ENCODE results near the gene TMEM178B. TPM values are rescaled to one million over a fixed set of nuclear protein-coding genes. Genes with fewer than 3 reads are reported as not detected.

The TMEM178B gene
- total RNA-seq, 1 experiment from 2014 or later = 0.39 TPM

- Histone ChIP-seq H3K9me3 (ENCODE audit: control insufficient read depth, insufficient read depth, low read depth, low read length) (no peaks in the 10 kb centered on the region), H3K4me3 (ENCODE audit: low read depth in 2 of 2, low read length in 2 of 2) (no peak overlapping the region), H3K36me3 (ENCODE audit: control insufficient read depth, insufficient read depth, low read length) (no peaks in the 10 kb centered on the region), H3K27ac (ENCODE audit: low read length) (no peak overlapping the region), H3K27me3 (ENCODE audit: control insufficient read depth, insufficient read depth, low read length) (no peaks in the 10 kb centered on the region), H3K4me1 (ENCODE audit: control insufficient read depth, insufficient read depth, low read length) (no peaks in the 10 kb centered on the region)
- no peak for ATAC-seq
- no TSS peak for BruUV-seq (replicated peaks)
- no peak for TF ChIP-seq CTCF (IDR thresholded peaks at IDR 0.05)
- TF ChIP-seq POLR2AphosphoS5 (IDR thresholded peaks at IDR 0.05; ENCODE audit: low read depth, low read length) = no peak
- no peak for TF ChIP-seq REST (IDR thresholded peaks at IDR 0.05; ENCODE audit: insufficient read depth in 1 of 2, low read depth in 2 of 2, low read length in 1 of 2)
- no peak for TF ChIP-seq TCF7L2 (IDR thresholded peaks at IDR 0.05; ENCODE audit: low read depth, low read length)
- TF ChIP-seq SIN3A (IDR thresholded peaks at IDR 0.05; ENCODE audit: borderline replicate concordance, insufficient read depth, low read depth, low read length) = no peak
- CTCF ChIA-PET = no interaction called here
- POLR2A ChIA-PET = no interaction called here
- intact Hi-C loops (cut with micrococcal nuclease; ENCODE audit: unreplicated experiment) = no loop called here
- DNase-seq (ENCODE audit: low read depth, low spot score) = no peak
- in situ Hi-C loops (cut with HindIII; ENCODE audit: low pct_unique_long_range_greater_than_20kb, low sequenced_read_pairs) = no loop called here
Observed at GRCh38 chr7:141369422-141369821, 295.6 kb downstream of the TMEM178B start.

GRCh38 chr7:141370178-141370577 lies 296.3 kb downstream of the TMEM178B start:
- no peak overlapping the region for H3K27ac ChIP-seq (ENCODE audit: low read length)
- TF ChIP-seq TCF7L2 (IDR thresholded peaks at IDR 0.05; ENCODE audit: low read depth, low read length) = no peak
- no peak for TF ChIP-seq POLR2AphosphoS5 (IDR thresholded peaks at IDR 0.05; ENCODE audit: low read depth, low read length)
- TF ChIP-seq SIN3A (IDR thresholded peaks at IDR 0.05; ENCODE audit: borderline replicate concordance, insufficient read depth, low read depth, low read length) = no peak
- no peak for TF ChIP-seq CTCF (IDR thresholded peaks at IDR 0.05)
- TF ChIP-seq REST (IDR thresholded peaks at IDR 0.05; ENCODE audit: insufficient read depth in 1 of 2, low read depth in 2 of 2, low read length in 1 of 2) = no peak
- in situ Hi-C loops (cut with HindIII; ENCODE audit: low pct_unique_long_range_greater_than_20kb, low sequenced_read_pairs) (no loop called here), intact Hi-C loops (cut with micrococcal nuclease; ENCODE audit: unreplicated experiment) (no loop called here)
- ATAC-seq (no peak), DNase-seq (ENCODE audit: low read depth, low spot score) (no peak)
- no peaks in the 10 kb centered on the region for H3K9me3 ChIP-seq (ENCODE audit: control insufficient read depth, insufficient read depth, low read depth, low read length)
- no peak overlapping the region for H3K4me3 ChIP-seq (ENCODE audit: low read depth in 2 of 2, low read length in 2 of 2)
- POLR2A ChIA-PET = no interaction called here
- H3K27me3 ChIP-seq (ENCODE audit: control insufficient read depth, insufficient read depth, low read length) = no peaks in the 10 kb centered on the region
- no peaks in the 10 kb centered on the region for H3K36me3 ChIP-seq (ENCODE audit: control insufficient read depth, insufficient read depth, low read length)
- BruUV-seq (replicated peaks) = no TSS peak
- no peaks in the 10 kb centered on the region for H3K4me1 ChIP-seq (ENCODE audit: control insufficient read depth, insufficient read depth, low read length)
- CTCF ChIA-PET = no interaction called here

Data from Panc1 (cell line).